Karpas-422 (cell line): ENCODE results near the gene TLR5. TPM values are rescaled to one million over a fixed set of nuclear protein-coding genes. Genes with fewer than 3 reads are reported as not detected.
"Not testable (repeated sequence)": the region's sequence is repeated elsewhere in the genome, so short reads cannot be mapped to it uniquely, and the experiment has no call there.

Source experiments
- DNase-seq: peaks from one replicate; pipeline ENCODE4 v3.0.0-alpha.2; 2015
- H2AFZ ChIP-seq: fragments of 200-600 bp; sonication (generic); 2 replicates; pipeline ENCODE4 v1.6.1; 2014; ENCODE audit warnings: antibody characterized with exemption, low read length, mixed read lengths
- H3K27ac ChIP-seq: fragments of 200-600 bp; sonication (generic); 2 replicates; pipeline ENCODE4 v1.5.1; 2014; ENCODE audit warnings: mild to moderate bottlenecking, low read length, moderate library complexity
- H3K27me3 ChIP-seq: fragments of 200-600 bp; sonication (generic); 2 replicates; pipeline ENCODE4 v1.6.1; 2014; ENCODE audit warnings: low read length, mixed read lengths
- H3K36me3 ChIP-seq: fragments of 200-600 bp; sonication (generic); 2 replicates; pipeline ENCODE4 v1.6.1; 2014; ENCODE audit warnings: low read length, mixed read lengths; ENCODE audit not compliant: insufficient read depth
- H3K4me1 ChIP-seq: fragments of 200-600 bp; sonication (generic); 2 replicates; pipeline ENCODE4 v1.6.1; 2014; ENCODE audit warnings: mild to moderate bottlenecking, low read length, mixed read lengths
- H3K4me2 ChIP-seq: fragments of 200-600 bp; sonication (generic); 2 replicates; pipeline ENCODE4 v1.6.1; 2014; ENCODE audit warnings: low read length, low read depth, mild to moderate bottlenecking; ENCODE audit not compliant: poor library complexity, severe bottlenecking
- H3K4me3 ChIP-seq: fragments of 200-600 bp; sonication (generic); 2 replicates; pipeline ENCODE4 v1.5.1; 2014; ENCODE audit warnings: mild to moderate bottlenecking, antibody characterized with exemption, low read length, mixed read lengths
- H3K79me2 ChIP-seq: fragments of 200-600 bp; sonication (generic); 2 replicates; pipeline ENCODE4 v1.6.1; 2014; ENCODE audit warnings: mild to moderate bottlenecking, low read length, mixed read lengths
- H3K9ac ChIP-seq: fragments of 200-600 bp; sonication (generic); 2 replicates; pipeline ENCODE4 v1.6.0; 2014; ENCODE audit warnings: low read length
- H3K9me2 ChIP-seq: fragments of 200-600 bp; sonication (generic), shearing (Covaris generic); replicated peaks from 2 replicates; pipeline ENCODE4 v1.6.0; 2014; ENCODE audit warnings: mild to moderate bottlenecking, low read length, moderate library complexity; ENCODE audit not compliant: insufficient read depth
- H3K9me3 ChIP-seq: fragments of 300-700, 200-600 bp; sonication (generic); 2 replicates; pipeline ENCODE4 v1.6.1; 2014; ENCODE audit warnings: low read length, mixed read lengths
- H4K20me1 ChIP-seq: fragments of 200-600 bp; sonication (generic); 2 replicates; pipeline ENCODE4 v1.6.1; 2014; ENCODE audit warnings: mild to moderate bottlenecking, antibody characterized with exemption, low read length, low read depth; ENCODE audit not compliant: insufficient read depth
- total RNA-seq: library from RNA; depleted of rRNA; stranded (reverse); fragments of >200 nt; shearing (Covaris generic); gene quantifications from 2 replicates; pipeline ENCODE4 v1.2.3, GENCODE V29; 2014; ENCODE audit warnings: low replicate concordance

Gene TLR5
- total RNA-seq, 1 experiment from 2014 or later, result not detected

DNA sequence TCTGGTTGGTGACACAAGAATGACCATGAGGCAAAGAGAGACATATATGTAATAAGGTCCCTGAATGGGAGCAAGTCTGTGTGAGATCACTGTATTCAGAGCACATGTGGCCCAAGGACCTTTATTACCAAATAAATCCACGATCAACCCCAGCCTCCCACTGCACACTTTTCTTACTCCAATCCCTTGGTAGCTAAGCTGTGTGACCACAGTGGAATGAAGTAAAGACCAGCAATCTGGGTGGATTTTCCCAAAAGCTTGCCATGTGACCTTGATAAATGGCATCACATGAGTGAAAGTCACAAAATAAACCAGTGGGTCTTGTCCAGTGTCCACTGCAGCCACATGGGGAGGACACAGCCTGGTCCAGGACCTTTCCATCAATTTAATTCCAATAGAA lies 36.7 kb upstream of the TLR5 start:
- peaks cover 3% of the 10 kb centered on the region; the same call in 1 of the 2 replicates for H3K4me1 ChIP-seq
- no peaks in the 10 kb centered on the region for H3K36me3 ChIP-seq
- H3K4me2 ChIP-seq, result no peak overlapping the region
- H4K20me1 ChIP-seq, result no peaks in the 10 kb centered on the region
- H3K27ac ChIP-seq, result no peak overlapping the region
- no peak overlapping the region for H3K9ac ChIP-seq
- H3K27me3 ChIP-seq, result no peaks in the 10 kb centered on the region
- H3K79me2 ChIP-seq, result no peaks in the 10 kb centered on the region
- no peak overlapping the region for H3K4me3 ChIP-seq
- no peaks in the 10 kb centered on the region for H3K9me2 ChIP-seq
- H3K9me3 ChIP-seq, result no peaks in the 10 kb centered on the region
- no peak overlapping the region for H2AFZ ChIP-seq
- no peak for DNase-seq

DNA sequence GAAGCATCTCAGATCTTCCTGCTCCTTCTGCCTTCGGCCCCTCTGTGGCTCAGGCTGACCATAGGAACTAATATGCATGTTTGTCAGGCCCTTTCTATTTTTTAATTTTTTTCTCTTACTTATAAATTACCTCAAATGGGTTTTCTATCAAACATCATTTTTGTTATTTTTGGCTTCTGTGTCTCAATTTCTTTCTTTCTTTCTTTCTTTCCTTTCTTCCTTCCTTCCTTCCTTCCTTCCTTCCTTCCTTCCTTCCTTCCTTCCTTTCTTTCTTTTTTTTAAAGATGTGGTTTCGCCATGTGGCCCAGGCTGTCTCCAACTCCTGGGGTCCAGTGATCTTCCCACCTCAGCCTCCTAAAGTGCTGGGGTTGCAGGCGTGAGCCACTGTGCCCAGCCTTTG lies 36.2 kb upstream of the TLR5 start:
- Histone ChIP-seq H3K36me3 (no peaks in the 10 kb centered on the region), H3K79me2 (no peaks in the 10 kb centered on the region), H3K4me2 (no peak overlapping the region), H3K9me2 (no peaks in the 10 kb centered on the region), H3K4me3 (no peak overlapping the region), H2AFZ (no peak overlapping the region), H3K9me3 (no peaks in the 10 kb centered on the region), H3K27ac (no peak overlapping the region), H3K27me3 (no peaks in the 10 kb centered on the region), H4K20me1 (no peaks in the 10 kb centered on the region), H3K9ac (no peak overlapping the region), H3K4me1 (peaks cover 3% of the 10 kb centered on the region; the same call in 1 of the 2 replicates)
- DNase-seq, result no peak

DNA sequence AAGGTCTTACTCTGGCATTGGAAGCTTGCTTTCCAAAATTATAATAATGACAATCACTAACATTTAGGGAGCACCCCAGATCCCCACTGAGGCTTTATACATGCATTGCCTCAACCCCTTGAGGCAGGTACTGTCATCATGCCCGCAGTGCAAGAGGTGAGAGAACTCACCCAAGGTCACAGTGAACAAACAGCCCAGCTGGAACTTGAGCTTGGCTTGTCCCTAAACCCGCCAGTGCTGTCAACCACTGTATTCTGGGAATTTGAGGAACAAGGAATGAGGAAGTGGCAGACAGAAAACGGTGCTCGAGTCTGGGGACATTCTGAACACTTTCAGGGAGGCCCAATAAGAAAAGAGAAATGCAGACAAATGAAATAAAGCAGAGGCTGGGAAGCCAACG lies 34.6 kb upstream of the TLR5 start:
- H2AFZ ChIP-seq, result no peak overlapping the region

DNA sequence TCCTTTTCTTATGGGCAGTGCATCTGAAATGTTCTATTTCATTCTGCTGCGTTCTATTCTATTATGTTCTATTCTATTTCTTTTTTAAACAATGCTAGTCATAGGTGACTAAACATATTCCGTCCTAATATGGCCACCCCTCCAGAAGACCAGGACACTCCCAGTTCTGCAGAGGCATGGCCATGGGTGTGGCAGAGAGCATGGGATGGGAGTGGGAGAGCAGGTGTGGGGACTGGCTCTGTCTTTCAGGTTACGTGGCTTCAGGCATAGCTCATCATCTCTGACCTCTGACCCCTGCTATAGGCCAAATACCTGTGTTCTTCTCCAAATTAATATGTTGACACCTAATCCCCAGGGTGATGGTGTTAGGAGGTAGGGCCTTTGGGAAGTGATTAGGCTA lies 33.4 kb upstream of the TLR5 start:
- H3K36me3 ChIP-seq, result no peaks in the 10 kb centered on the region

More for the DNA sequence above, 34.6 kb upstream of the TLR5 start:
- H3K4me3 ChIP-seq, result no peak overlapping the region
- no peak for DNase-seq
- H3K4me1 ChIP-seq, result peaks cover 3% of the 10 kb centered on the region; the same call in 1 of the 2 replicates
- no peaks in the 10 kb centered on the region for H3K9me2 ChIP-seq
- no peaks in the 10 kb centered on the region for H3K79me2 ChIP-seq
- no peaks in the 10 kb centered on the region for H4K20me1 ChIP-seq
- no peak overlapping the region for H3K9ac ChIP-seq
- no peak overlapping the region for H3K27ac ChIP-seq
- H3K4me2 ChIP-seq, result no peak overlapping the region
- H3K36me3 ChIP-seq, result no peaks in the 10 kb centered on the region
- H3K27me3 ChIP-seq, result no peaks in the 10 kb centered on the region
- no peaks in the 10 kb centered on the region for H3K9me3 ChIP-seq

DNA sequence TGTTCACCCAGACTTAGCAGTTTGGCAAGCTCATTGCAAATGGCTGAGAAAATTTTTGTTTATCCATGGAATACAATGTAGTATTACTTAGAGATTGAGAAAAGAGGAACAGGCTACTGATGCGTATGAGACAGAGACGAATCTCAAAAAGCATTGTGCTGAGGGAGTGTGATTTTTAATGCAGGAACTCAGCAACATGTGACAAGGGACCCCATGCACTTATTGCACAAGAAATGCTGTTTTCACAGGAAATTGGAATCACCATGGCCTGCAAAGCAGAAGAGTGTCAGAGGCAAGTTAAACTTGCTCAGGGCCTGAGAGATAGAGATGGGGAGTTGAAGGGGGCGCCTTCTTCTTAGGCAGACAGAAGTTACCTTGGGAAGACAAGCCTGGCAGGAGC lies 32.6 kb upstream of the TLR5 start:
- Histone ChIP-seq H3K36me3 (no peaks in the 10 kb centered on the region), H3K4me2 (no peak overlapping the region), H3K4me1 (peaks cover 3% of the 10 kb centered on the region; the same call in 1 of the 2 replicates), H3K9me3 (no peaks in the 10 kb centered on the region), H3K79me2 (no peaks in the 10 kb centered on the region), H3K4me3 (no peak overlapping the region), H3K9ac (no peak overlapping the region), H3K9me2 (no peaks in the 10 kb centered on the region), H4K20me1 (no peaks in the 10 kb centered on the region), H3K27me3 (no peaks in the 10 kb centered on the region), H3K27ac (no peak overlapping the region), H2AFZ (no peak overlapping the region)
- no peak for DNase-seq

More for the DNA sequence above, 33.4 kb upstream of the TLR5 start:
- H2AFZ ChIP-seq, result no peak overlapping the region
- H3K9ac ChIP-seq, result no peak overlapping the region
- no peaks in the 10 kb centered on the region for H3K79me2 ChIP-seq
- no peak for DNase-seq
- no peak overlapping the region for H3K27ac ChIP-seq
- H3K4me1 ChIP-seq, result peaks cover 3% of the 10 kb centered on the region; the same call in 1 of the 2 replicates
- H3K27me3 ChIP-seq, result no peaks in the 10 kb centered on the region
- H3K9me2 ChIP-seq, result no peaks in the 10 kb centered on the region
- H3K4me2 ChIP-seq, result no peak overlapping the region
- no peak overlapping the region for H3K4me3 ChIP-seq
- H3K9me3 ChIP-seq, result no peaks in the 10 kb centered on the region
- H4K20me1 ChIP-seq, result no peaks in the 10 kb centered on the region

DNA sequence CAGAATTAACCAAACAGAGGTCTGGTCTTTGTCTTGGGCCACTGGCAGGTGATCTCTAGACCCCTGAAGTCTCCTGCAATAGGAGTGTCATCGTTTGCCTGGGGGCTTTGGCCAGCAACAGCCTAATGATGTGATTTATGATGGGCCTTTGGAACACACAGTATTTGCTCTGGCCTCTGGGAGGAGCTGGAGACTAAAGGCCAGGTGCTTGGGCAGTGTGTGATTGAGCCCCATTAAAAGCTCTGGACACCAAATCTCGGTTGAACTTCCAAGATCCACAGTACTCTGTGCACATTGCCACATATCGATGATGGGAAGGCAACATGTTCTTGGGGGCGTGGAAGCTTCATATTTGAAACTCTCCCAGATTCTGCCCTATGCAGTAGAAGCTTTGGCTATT lies 32.0 kb upstream of the TLR5 start:
- Histone ChIP-seq H3K4me2 (no peak overlapping the region), H3K9me2 (no peaks in the 10 kb centered on the region), H3K36me3 (no peaks in the 10 kb centered on the region), H3K4me3 (no peak overlapping the region), H2AFZ (no peak overlapping the region), H3K27ac (no peak overlapping the region), H3K9me3 (no peaks in the 10 kb centered on the region), H3K9ac (no peak overlapping the region), H3K27me3 (no peaks in the 10 kb centered on the region), H4K20me1 (no peaks in the 10 kb centered on the region), H3K79me2 (no peaks in the 10 kb centered on the region), H3K4me1 (no peaks in the 10 kb centered on the region)
- peak; percentile 62 for DNase-seq

DNA sequence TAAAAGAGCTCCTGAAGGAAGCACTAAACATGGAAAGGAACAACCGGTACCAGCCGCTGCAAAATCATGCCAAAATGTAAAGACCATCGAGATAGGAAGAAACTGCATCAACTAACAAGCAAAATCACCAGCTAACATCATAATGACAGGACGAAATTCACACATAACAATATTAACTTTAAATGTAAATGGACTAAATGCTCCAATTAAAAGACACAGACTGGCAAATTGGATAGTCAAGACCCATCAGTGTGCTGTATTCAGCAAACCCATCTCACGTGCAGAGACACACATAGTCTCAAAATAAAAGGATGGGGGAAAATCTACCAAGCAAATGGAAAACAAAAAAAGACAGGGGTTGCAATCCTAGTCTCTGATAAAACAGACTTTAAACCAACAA lies 26.4 kb upstream of the TLR5 start:
- not testable (repeated sequence) for H4K20me1 ChIP-seq, H3K9me3 ChIP-seq, H2AFZ ChIP-seq, H3K4me1 ChIP-seq, DNase-seq, H3K36me3 ChIP-seq, H3K4me2 ChIP-seq, H3K4me3 ChIP-seq, H3K9me2 ChIP-seq, H3K79me2 ChIP-seq, H3K27me3 ChIP-seq, H3K9ac ChIP-seq, H3K27ac ChIP-seq

DNA sequence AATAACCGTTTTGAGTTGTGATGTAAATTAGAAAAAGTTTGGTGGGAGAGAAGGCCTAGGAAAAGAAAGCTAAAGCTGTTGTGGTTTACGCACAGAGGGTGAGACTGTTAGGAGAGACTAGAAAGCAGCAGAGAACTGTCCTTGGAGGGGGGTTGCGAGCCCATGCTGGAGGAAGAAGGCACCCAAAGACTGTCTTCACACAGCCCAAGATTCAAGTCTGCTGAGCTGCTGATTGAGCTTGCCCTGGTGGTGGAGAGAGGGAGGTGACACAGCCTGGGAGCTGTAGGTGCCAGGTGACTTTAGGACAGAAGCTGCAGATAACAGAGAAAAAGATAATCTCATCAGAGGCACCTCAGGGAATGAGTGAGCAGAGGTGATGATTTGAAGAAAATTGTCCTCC lies 18.3 kb upstream of the TLR5 start:
- Histone ChIP-seq H3K9ac (no peak overlapping the region), H3K4me1 (no peaks in the 10 kb centered on the region), H3K9me2 (no peaks in the 10 kb centered on the region), H3K79me2 (no peaks in the 10 kb centered on the region), H3K9me3 (no peaks in the 10 kb centered on the region), H3K27me3 (0 out of 2 replicates have a peak, but pooled peaks cover 6% of the 10 kb centered on the region), H3K4me3 (no peak overlapping the region), H2AFZ (no peak overlapping the region), H4K20me1 (no peaks in the 10 kb centered on the region), H3K27ac (no peak overlapping the region), H3K4me2 (no peak overlapping the region), H3K36me3 (no peaks in the 10 kb centered on the region)
- peak; percentile 66 for DNase-seq

DNA sequence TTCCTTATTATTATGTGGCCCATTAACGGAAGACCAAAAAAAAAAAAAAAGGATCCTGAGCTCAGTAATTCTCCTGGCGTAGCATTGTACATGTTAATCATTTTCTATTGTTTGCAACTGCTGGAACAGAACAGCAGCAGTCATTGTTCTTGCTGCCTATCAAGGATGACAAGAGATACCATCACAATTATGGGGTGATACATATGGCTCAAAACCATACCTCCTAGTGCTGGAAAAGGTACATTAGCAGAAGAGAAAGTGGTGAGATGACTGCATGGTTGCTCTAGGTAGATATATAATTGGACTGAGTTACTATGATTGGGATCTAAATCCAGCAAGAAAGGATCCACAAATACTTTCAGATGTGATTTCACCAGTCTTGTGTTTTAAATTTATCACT lies 13.3 kb upstream of the TLR5 start:
- Histone ChIP-seq H3K36me3 (no peaks in the 10 kb centered on the region), H3K79me2 (no peaks in the 10 kb centered on the region)

More for the DNA sequence above, 13.3 kb upstream of the TLR5 start:
- no peak overlapping the region for H3K9ac ChIP-seq
- no peaks in the 10 kb centered on the region for H3K9me2 ChIP-seq
- H3K4me1 ChIP-seq, result no peaks in the 10 kb centered on the region
- no peak overlapping the region for H3K27ac ChIP-seq
- no peaks in the 10 kb centered on the region for H3K9me3 ChIP-seq
- H3K4me2 ChIP-seq, result no peak overlapping the region
- no peak overlapping the region for H2AFZ ChIP-seq
- no peak overlapping the region for H3K4me3 ChIP-seq
- no peak for DNase-seq
- no peaks in the 10 kb centered on the region for H4K20me1 ChIP-seq
- 0 out of 2 replicates have a peak, but pooled peaks cover 6% of the 10 kb centered on the region for H3K27me3 ChIP-seq
